MM.1S (cell line): ENCODE measurements around the gene SIM1.

Source experiments
- EZH2 ChIP-seq: fragments of 300-600 bp; sonication (generic); optimal IDR thresholded peaks from 2 replicates; pipeline ENCODE3; 2017; ENCODE audit warnings: low read depth, mild to moderate bottlenecking, antibody characterized with exemption, low read length, mixed read lengths
- TF ChIP-seq, protein P1 (sequence below): fragments of 300-600 bp; sonication (generic); IDR thresholded peaks from 2 replicates; pipeline ENCODE4 v1.5.1; 2016; ENCODE audit warnings: antibody characterized with exemption, low read length, mixed read lengths

- TF ChIP-seq, protein P1, sequence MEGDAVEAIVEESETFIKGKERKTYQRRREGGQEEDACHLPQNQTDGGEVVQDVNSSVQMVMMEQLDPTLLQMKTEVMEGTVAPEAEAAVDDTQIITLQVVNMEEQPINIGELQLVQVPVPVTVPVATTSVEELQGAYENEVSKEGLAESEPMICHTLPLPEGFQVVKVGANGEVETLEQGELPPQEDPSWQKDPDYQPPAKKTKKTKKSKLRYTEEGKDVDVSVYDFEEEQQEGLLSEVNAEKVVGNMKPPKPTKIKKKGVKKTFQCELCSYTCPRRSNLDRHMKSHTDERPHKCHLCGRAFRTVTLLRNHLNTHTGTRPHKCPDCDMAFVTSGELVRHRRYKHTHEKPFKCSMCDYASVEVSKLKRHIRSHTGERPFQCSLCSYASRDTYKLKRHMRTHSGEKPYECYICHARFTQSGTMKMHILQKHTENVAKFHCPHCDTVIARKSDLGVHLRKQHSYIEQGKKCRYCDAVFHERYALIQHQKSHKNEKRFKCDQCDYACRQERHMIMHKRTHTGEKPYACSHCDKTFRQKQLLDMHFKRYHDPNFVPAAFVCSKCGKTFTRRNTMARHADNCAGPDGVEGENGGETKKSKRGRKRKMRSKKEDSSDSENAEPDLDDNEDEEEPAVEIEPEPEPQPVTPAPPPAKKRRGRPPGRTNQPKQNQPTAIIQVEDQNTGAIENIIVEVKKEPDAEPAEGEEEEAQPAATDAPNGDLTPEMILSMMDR: no peak
- TF ChIP-seq EZH2: no peak
These were observed 38.5 kb downstream of the SIM1 start for GRCh38 chr6:100426241-100426640.
